ENCODE results near the gene HIP1. TPM values are rescaled to one million over a fixed set of nuclear protein-coding genes. Genes with fewer than 3 reads are reported as not detected.

The HIP1 gene
- total RNA-seq, 1 donor from 2014 or later: 12.5 TPM

DNA sequence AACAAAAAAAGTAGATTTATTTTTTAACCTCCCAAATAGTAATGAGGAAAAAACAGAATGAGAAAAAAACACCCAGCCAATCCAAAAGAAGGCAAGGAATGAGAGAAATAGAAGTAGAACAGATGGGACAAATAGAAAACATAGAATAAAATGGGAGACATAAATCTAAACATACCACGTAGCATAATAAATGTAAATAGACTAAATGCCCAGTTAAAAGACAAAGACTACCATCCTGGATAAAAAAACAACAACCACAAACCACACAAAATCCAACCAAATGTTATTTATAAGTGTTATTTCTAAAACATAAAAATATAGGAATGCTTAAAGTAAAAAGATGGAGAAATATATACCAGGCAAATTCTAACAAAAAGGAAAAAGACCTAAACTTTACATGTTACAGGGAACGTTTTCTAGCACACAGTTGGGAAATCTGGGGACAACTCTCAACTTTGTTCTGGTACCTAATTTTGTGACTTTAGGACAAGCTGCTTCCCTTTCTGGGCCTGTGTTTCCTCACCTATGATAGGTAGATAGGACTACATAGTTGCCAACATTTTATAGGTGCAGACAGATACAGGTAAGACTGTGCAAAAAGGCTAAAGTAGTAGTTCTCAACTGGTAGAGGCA, 148.3 kb downstream of the HIP1 start:
- peaks cover 8 to 22% (median 11%) of the 10 kb centered on the region in 3 donors for H3K36me3 ChIP-seq (ENCODE audit: control insufficient read depth in 3 of 3, insufficient read depth in 3 of 3, low read length in 3 of 3)
- no peak overlapping the region for H3K4me3 ChIP-seq (ENCODE audit: low read length in 3 of 3)
- H3K27me3 ChIP-seq (ENCODE audit: control insufficient read depth in 3 of 3, insufficient read depth in 3 of 3, low read length in 3 of 3): no peaks in the 10 kb centered on the region
- no peak overlapping the region for H3K27ac ChIP-seq (ENCODE audit: low read depth, low read length)
- H3K4me1 ChIP-seq (ENCODE audit: control insufficient read depth in 3 of 3, insufficient read depth in 3 of 3, low read length in 3 of 3): no peaks in the 10 kb centered on the region
- no peaks in the 10 kb centered on the region for H3K9me3 ChIP-seq (ENCODE audit: control insufficient read depth in 3 of 3, low read length in 3 of 3)
- H3K9ac ChIP-seq (ENCODE audit: low read depth in 1 of 3, low read length in 3 of 3): no peak overlapping the region

DNA sequence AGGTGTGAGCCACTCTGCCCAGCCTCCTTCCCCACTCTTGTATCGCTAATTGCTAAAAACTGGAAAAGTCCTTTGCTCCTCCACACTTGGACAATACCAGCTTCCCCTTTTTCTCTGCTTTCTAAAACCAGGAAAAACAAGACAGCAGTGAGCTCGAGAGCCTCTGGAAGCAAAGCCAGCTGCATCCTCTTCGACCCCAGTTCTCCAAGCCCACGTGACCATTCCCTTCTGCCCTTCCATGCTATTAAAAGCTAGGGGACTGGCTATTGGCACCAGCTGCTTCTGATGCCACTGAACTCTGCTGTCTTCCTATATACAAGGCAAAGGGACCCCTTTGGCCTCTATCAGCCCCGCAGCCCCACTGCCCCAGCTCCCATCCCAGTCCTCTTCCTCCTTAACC, 154.4 kb downstream of the HIP1 start:
- no peak overlapping the region for H3K27ac ChIP-seq (ENCODE audit: low read depth, low read length)
- H3K4me1 ChIP-seq (ENCODE audit: control insufficient read depth in 3 of 3, insufficient read depth in 3 of 3, low read length in 3 of 3): peaks cover 0 to 2% (median 0%) of the 10 kb centered on the region in 3 donors
- no peaks in the 10 kb centered on the region for H3K27me3 ChIP-seq (ENCODE audit: control insufficient read depth in 3 of 3, insufficient read depth in 3 of 3, low read length in 3 of 3)
- no peaks in the 10 kb centered on the region for H3K9me3 ChIP-seq (ENCODE audit: control insufficient read depth in 3 of 3, low read length in 3 of 3)
- H3K36me3 ChIP-seq (ENCODE audit: control insufficient read depth in 3 of 3, insufficient read depth in 3 of 3, low read length in 3 of 3): peaks cover 15 to 26% (median 19%) of the 10 kb centered on the region in 3 donors
- H3K9ac ChIP-seq (ENCODE audit: low read depth in 1 of 3, low read length in 3 of 3): no peak overlapping the region
- H3K4me3 ChIP-seq (ENCODE audit: low read length in 3 of 3): no peak overlapping the region

DNA sequence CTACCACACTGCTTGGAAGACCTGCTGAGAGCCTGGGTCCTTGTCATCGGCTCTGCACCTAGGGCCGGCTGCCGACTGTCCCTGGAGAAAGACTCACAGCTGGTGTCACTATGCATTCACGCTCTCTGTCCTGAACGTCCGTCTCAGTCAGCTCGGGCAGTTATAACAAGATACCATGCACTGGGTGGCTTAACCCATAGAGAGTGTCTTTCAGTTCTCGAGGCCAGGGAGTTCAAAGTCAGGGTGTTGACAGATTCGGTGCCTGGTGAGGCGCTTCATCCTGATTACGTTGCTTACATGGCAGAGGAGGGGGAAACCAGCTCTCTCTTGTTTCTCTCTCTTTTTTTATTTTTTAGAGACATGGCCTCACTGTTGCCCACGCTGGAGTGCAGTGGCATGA, 155.5 kb downstream of the HIP1 start:
- H3K9me3 ChIP-seq (ENCODE audit: control insufficient read depth in 3 of 3, low read length in 3 of 3): no peaks in the 10 kb centered on the region
- H3K36me3 ChIP-seq (ENCODE audit: control insufficient read depth in 3 of 3, insufficient read depth in 3 of 3, low read length in 3 of 3): peaks cover 15 to 27% (median 19%) of the 10 kb centered on the region in 3 donors
- H3K27me3 ChIP-seq (ENCODE audit: control insufficient read depth in 3 of 3, insufficient read depth in 3 of 3, low read length in 3 of 3): no peaks in the 10 kb centered on the region
- no peak overlapping the region for H3K9ac ChIP-seq (ENCODE audit: low read depth in 1 of 3, low read length in 3 of 3)
- H3K4me1 ChIP-seq (ENCODE audit: control insufficient read depth in 3 of 3, insufficient read depth in 3 of 3, low read length in 3 of 3): peaks cover 0 to 2% (median 0%) of the 10 kb centered on the region in 3 donors
- no peak overlapping the region for H3K27ac ChIP-seq (ENCODE audit: low read depth, low read length)
- H3K4me3 ChIP-seq (ENCODE audit: low read length in 3 of 3): no peak overlapping the region

- Histone ChIP-seq H3K36me3 (ENCODE audit: control insufficient read depth in 3 of 3, insufficient read depth in 3 of 3, low read length in 3 of 3) (peaks cover 10 to 18% (median 13%) of the 10 kb centered on the region in 3 donors), H3K9me3 (ENCODE audit: control insufficient read depth in 3 of 3, low read length in 3 of 3) (no peaks in the 10 kb centered on the region), H3K27ac (ENCODE audit: low read depth, low read length) (no peak overlapping the region), H3K4me1 (ENCODE audit: control insufficient read depth in 3 of 3, insufficient read depth in 3 of 3, low read length in 3 of 3) (peaks cover 0 to 2% (median 0%) of the 10 kb centered on the region in 3 donors), H3K4me3 (ENCODE audit: low read length in 3 of 3) (no peak overlapping the region), H3K9ac (ENCODE audit: low read depth in 1 of 3, low read length in 3 of 3) (no peak overlapping the region), H3K27me3 (ENCODE audit: control insufficient read depth in 3 of 3, insufficient read depth in 3 of 3, low read length in 3 of 3) (no peaks in the 10 kb centered on the region)
These were observed 158.8 kb downstream of the HIP1 start for GRCh38 chr7:75579899-75580298.

- Histone ChIP-seq H3K27ac (ENCODE audit: low read depth, low read length) (no peak overlapping the region), H3K4me3 (ENCODE audit: low read length in 3 of 3) (no peak overlapping the region), H3K9me3 (ENCODE audit: control insufficient read depth in 3 of 3, low read length in 3 of 3) (no peaks in the 10 kb centered on the region), H3K9ac (ENCODE audit: low read depth in 1 of 3, low read length in 3 of 3) (no peak overlapping the region), H3K36me3 (ENCODE audit: control insufficient read depth in 3 of 3, insufficient read depth in 3 of 3, low read length in 3 of 3) (peaks cover 14 to 23% (median 15%) of the 10 kb centered on the region in 3 donors), H3K27me3 (ENCODE audit: control insufficient read depth in 3 of 3, insufficient read depth in 3 of 3, low read length in 3 of 3) (no peaks in the 10 kb centered on the region), H3K4me1 (ENCODE audit: control insufficient read depth in 3 of 3, insufficient read depth in 3 of 3, low read length in 3 of 3) (peaks cover 0 to 2% (median 0%) of the 10 kb centered on the region in 3 donors)
These were observed 160.7 kb downstream of the HIP1 start for GRCh38 chr7:75578081-75578480.

- H3K9ac ChIP-seq (ENCODE audit: low read depth in 1 of 3, low read length in 3 of 3): no peak overlapping the region
- H3K9me3 ChIP-seq (ENCODE audit: control insufficient read depth in 3 of 3, low read length in 3 of 3): no peaks in the 10 kb centered on the region
- H3K4me1 ChIP-seq (ENCODE audit: control insufficient read depth in 3 of 3, insufficient read depth in 3 of 3, low read length in 3 of 3): peaks cover 0 to 2% (median 0%) of the 10 kb centered on the region in 3 donors
- H3K27ac ChIP-seq (ENCODE audit: low read depth, low read length): no peak overlapping the region
- peaks cover 14 to 19% (median 17%) of the 10 kb centered on the region in 3 donors for H3K36me3 ChIP-seq (ENCODE audit: control insufficient read depth in 3 of 3, insufficient read depth in 3 of 3, low read length in 3 of 3)
- no peak overlapping the region for H3K4me3 ChIP-seq (ENCODE audit: low read length in 3 of 3)
- H3K27me3 ChIP-seq (ENCODE audit: control insufficient read depth in 3 of 3, insufficient read depth in 3 of 3, low read length in 3 of 3): no peaks in the 10 kb centered on the region
These were observed 163.1 kb downstream of the HIP1 start for GRCh38 chr7:75575488-75576121.

DNA sequence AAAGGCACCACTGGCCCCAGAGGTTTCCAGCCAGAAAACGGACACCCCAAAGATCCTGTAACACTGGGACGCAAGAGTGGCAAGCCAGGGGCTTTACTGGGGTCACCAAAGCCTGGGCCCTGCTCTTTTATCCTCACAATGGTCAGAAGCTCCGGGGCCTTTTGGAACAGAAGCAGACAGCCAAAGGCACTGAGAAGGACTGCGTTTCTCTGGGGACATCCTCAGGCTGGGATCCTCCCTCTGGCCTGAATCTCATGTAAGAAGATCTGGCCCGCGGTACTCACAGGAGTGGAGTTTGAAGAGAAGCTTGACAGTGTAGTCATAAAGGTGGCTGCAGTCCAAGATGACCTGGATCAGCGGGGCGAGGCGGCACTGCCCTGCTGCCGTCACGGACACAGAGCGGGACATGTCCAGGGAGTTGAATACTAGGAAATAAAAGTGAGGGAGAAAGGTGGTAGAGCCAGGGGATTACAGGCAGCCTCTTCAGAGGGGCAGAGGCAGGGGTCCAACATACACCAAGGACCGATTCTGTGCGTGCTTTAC, 165.2 kb downstream of the HIP1 start:
- no peak overlapping the region for H3K9ac ChIP-seq (ENCODE audit: low read depth in 1 of 3, low read length in 3 of 3)
- H3K9me3 ChIP-seq (ENCODE audit: control insufficient read depth in 3 of 3, low read length in 3 of 3): no peaks in the 10 kb centered on the region
- H3K27me3 ChIP-seq (ENCODE audit: control insufficient read depth in 3 of 3, insufficient read depth in 3 of 3, low read length in 3 of 3): no peaks in the 10 kb centered on the region
- H3K36me3 ChIP-seq (ENCODE audit: control insufficient read depth in 3 of 3, insufficient read depth in 3 of 3, low read length in 3 of 3): peaks cover 8 to 14% (median 9%) of the 10 kb centered on the region in 3 donors
- no peak overlapping the region for H3K27ac ChIP-seq (ENCODE audit: low read depth, low read length)
- H3K4me3 ChIP-seq (ENCODE audit: low read length in 3 of 3): no peak overlapping the region
- no peaks in the 10 kb centered on the region for H3K4me1 ChIP-seq (ENCODE audit: control insufficient read depth in 3 of 3, insufficient read depth in 3 of 3, low read length in 3 of 3)

DNA sequence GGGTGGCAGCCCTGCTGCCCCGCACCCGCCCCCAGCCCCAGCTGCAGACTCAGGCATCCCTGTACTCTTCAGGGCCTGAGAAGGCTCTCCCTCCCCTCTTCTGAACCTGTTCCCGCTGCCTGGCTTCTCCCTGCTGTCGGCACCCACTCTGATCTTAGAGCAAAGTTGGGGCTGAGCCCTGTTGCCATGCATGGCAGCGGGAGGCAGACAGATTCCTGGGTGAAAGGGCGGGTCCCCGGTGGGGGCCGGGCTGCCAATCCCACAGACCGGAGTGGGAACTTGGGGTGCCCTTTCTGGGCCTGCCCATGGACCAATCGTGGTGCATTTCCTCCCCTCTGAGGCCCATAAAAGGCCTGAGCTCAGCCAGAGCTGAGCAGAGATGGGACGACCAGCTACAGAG, 165.9 kb downstream of the HIP1 start:
- Histone ChIP-seq H3K36me3 (ENCODE audit: control insufficient read depth in 3 of 3, insufficient read depth in 3 of 3, low read length in 3 of 3) (peaks cover 8 to 17% (median 8%) of the 10 kb centered on the region in 3 donors), H3K9ac (ENCODE audit: low read depth in 1 of 3, low read length in 3 of 3) (no peak overlapping the region), H3K4me3 (ENCODE audit: low read length in 3 of 3) (no peak overlapping the region), H3K4me1 (ENCODE audit: control insufficient read depth in 3 of 3, insufficient read depth in 3 of 3, low read length in 3 of 3) (no peaks in the 10 kb centered on the region), H3K27me3 (ENCODE audit: control insufficient read depth in 3 of 3, insufficient read depth in 3 of 3, low read length in 3 of 3) (no peaks in the 10 kb centered on the region), H3K27ac (ENCODE audit: low read depth, low read length) (no peak overlapping the region), H3K9me3 (ENCODE audit: control insufficient read depth in 3 of 3, low read length in 3 of 3) (no peaks in the 10 kb centered on the region)

- H3K9me3 ChIP-seq (ENCODE audit: control insufficient read depth in 3 of 3, low read length in 3 of 3): no peaks in the 10 kb centered on the region
- H3K9ac ChIP-seq (ENCODE audit: low read depth in 1 of 3, low read length in 3 of 3): no peak overlapping the region
- no peak overlapping the region for H3K27ac ChIP-seq (ENCODE audit: low read depth, low read length)
- H3K4me1 ChIP-seq (ENCODE audit: control insufficient read depth in 3 of 3, insufficient read depth in 3 of 3, low read length in 3 of 3): no peaks in the 10 kb centered on the region
- no peaks in the 10 kb centered on the region for H3K27me3 ChIP-seq (ENCODE audit: control insufficient read depth in 3 of 3, insufficient read depth in 3 of 3, low read length in 3 of 3)
- no peak overlapping the region for H3K4me3 ChIP-seq (ENCODE audit: low read length in 3 of 3)
- peaks cover 8 to 17% (median 11%) of the 10 kb centered on the region in 3 donors for H3K36me3 ChIP-seq (ENCODE audit: control insufficient read depth in 3 of 3, insufficient read depth in 3 of 3, low read length in 3 of 3)
These were observed 166.3 kb downstream of the HIP1 start for GRCh38 chr7:75572396-75572795.

DNA sequence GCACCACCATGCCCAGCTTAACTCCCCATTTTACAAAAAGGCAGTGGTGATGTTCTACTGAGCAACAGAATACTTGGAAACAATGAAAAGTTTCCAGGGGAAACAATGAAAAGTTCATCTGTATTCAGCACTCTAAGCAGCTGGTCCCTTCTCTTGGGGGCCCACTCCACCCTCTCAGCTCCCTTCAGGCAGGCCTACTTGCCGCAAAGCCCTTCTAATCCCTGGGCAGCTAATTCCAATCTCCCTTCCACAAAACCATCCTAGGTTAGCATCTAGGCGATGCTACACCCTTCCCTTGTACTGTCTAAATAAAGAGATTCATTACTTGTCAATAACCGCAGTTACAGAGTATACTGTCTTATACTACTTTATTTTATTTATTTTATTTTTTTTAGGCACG, 167.5 kb downstream of the HIP1 start:
- Histone ChIP-seq H3K36me3 (ENCODE audit: control insufficient read depth in 3 of 3, insufficient read depth in 3 of 3, low read length in 3 of 3) (peaks cover 8 to 17% (median 11%) of the 10 kb centered on the region in 3 donors), H3K27me3 (ENCODE audit: control insufficient read depth in 3 of 3, insufficient read depth in 3 of 3, low read length in 3 of 3) (no peaks in the 10 kb centered on the region), H3K4me3 (ENCODE audit: low read length in 3 of 3) (no peak overlapping the region)

More for the DNA sequence above, 167.5 kb downstream of the HIP1 start:
- no peak overlapping the region for H3K27ac ChIP-seq (ENCODE audit: low read depth, low read length)
- no peaks in the 10 kb centered on the region for H3K9me3 ChIP-seq (ENCODE audit: control insufficient read depth in 3 of 3, low read length in 3 of 3)
- no peak overlapping the region for H3K9ac ChIP-seq (ENCODE audit: low read depth in 1 of 3, low read length in 3 of 3)
- H3K4me1 ChIP-seq (ENCODE audit: control insufficient read depth in 3 of 3, insufficient read depth in 3 of 3, low read length in 3 of 3): no peaks in the 10 kb centered on the region

Data from skeletal muscle tissue (tissue), 4 donors.